Endodermal cell (in vitro differentiated cells): ENCODE data around the gene CHCHD4. TPM values are rescaled to one million over a fixed set of nuclear protein-coding genes. Genes with fewer than 3 reads are reported as not detected.

Experiments
- DNase-seq: peaks from one replicate; pipeline ENCODE4 v3.0.0-alpha.2; 2017
- H3K27ac ChIP-seq: 2 replicates; pipeline ENCODE4 v1.5.1; 2013; ENCODE audit warnings: mild to moderate bottlenecking, low read depth, low read length, moderate library complexity
- H3K27me3 ChIP-seq: 2 replicates; pipeline ENCODE4 v1.6.1; 2013; ENCODE audit warnings: mild to moderate bottlenecking, low read length, moderate library complexity; ENCODE audit not compliant: insufficient read depth, control insufficient read depth, poor library complexity, severe bottlenecking
- H3K36me3 ChIP-seq: 2 replicates; pipeline ENCODE4 v1.7.0; 2013; ENCODE audit warnings: mild to moderate bottlenecking, low read length, moderate library complexity; ENCODE audit not compliant: control insufficient read depth, insufficient read depth
- H3K4me1 ChIP-seq: one replicate; pipeline ENCODE4 v1.7.0; 2013; ENCODE audit warnings: low read length; ENCODE audit not compliant: control insufficient read depth, insufficient read depth
- H3K4me3 ChIP-seq: 2 replicates; pipeline ENCODE4 v1.5.1; 2013; ENCODE audit warnings: mild to moderate bottlenecking, low read length, moderate library complexity
- H3K9ac ChIP-seq: 2 replicates; pipeline ENCODE4 v1.6.1; 2013; ENCODE audit warnings: mild to moderate bottlenecking, low read length, moderate library complexity; ENCODE audit not compliant: poor library complexity, severe bottlenecking; ENCODE audit errors: extremely low read depth
- H3K9me3 ChIP-seq: 2 replicates; pipeline ENCODE4 v1.6.1; 2013; ENCODE audit warnings: mild to moderate bottlenecking, low read length, moderate library complexity; ENCODE audit not compliant: control insufficient read depth
- H3K27ac Mint-ChIP-seq: 2 replicates; pipeline ENCODE4 v1.8.0; 2020; ENCODE audit warnings: mixed read lengths
- H3K27me3 Mint-ChIP-seq: 2 replicates; pipeline ENCODE4 v1.8.0; 2021; ENCODE audit warnings: mild to moderate bottlenecking, mixed read lengths; ENCODE audit not compliant: insufficient read depth
- H3K36me3 Mint-ChIP-seq: 2 replicates; pipeline ENCODE4 v1.8.0; 2020; ENCODE audit warnings: low read depth, mixed read lengths
- H3K4me1 Mint-ChIP-seq: 2 replicates; pipeline ENCODE4 v1.8.0; 2020; ENCODE audit warnings: mixed read lengths
- H3K4me3 Mint-ChIP-seq: 2 replicates; pipeline ENCODE4 v1.8.0; 2020; ENCODE audit warnings: mild to moderate bottlenecking, moderate library complexity, mixed read lengths
- H3K9me3 Mint-ChIP-seq: 2 replicates; pipeline ENCODE4 v1.8.0; 2020; ENCODE audit warnings: mild to moderate bottlenecking, mixed read lengths
- CTCF ChIP-seq: fragments of 200-600 bp; sonication (generic); conservative IDR thresholded peaks from 2 replicates; pipeline ENCODE4 v1.5.0; 2021; ENCODE audit warnings: antibody characterized with exemption, mild to moderate bottlenecking
- WGBS, 2 experiments: methylation state at CpG; one replicate each; pipeline versions ENCODE4 v1.1.5 to v1.1.7; 2013; ENCODE audit warnings: missing lambda C conversion rate in 2 of 2, mixed read lengths in 1 of 2; ENCODE audit not compliant: insufficient coverage in 1 of 2, insufficient read length in 1 of 2; 5-methylcytosine and 5-hydroxymethylcytosine counted together
- total RNA-seq, 2 donors: library from RNA; stranded (reverse); fragmentation: NEBNext Ultra II Directional in 1 of 2; extraction: Animal tissue kit (Norgen Biotek cat#: 25700) in 1 of 2; gene quantifications; 2 replicates in 1 of 2; 3 replicates in 1 of 2; pipeline ENCODE4 v1.2.1, GENCODE V29; 2021

The CHCHD4 gene
- total RNA-seq, 2 donors from 2014 or later, result 16.2 to 20.5 TPM

GRCh38 chr3:14153663-14154062 lies 29.0 kb upstream of the CHCHD4 start:
- no peaks in the 10 kb centered on the region for H3K27me3 ChIP-seq
- peaks cover 11% of the 10 kb centered on the region for H3K4me1 Mint-ChIP-seq
- no peak overlapping the region for H3K4me3 ChIP-seq
- no peak overlapping the region for H3K27ac Mint-ChIP-seq
- H3K4me3 Mint-ChIP-seq, result no peak overlapping the region
- H3K9me3 Mint-ChIP-seq, result no peaks in the 10 kb centered on the region
- 96 to 97% methylated on average over 5 to 6 of the region's 6 CpGs for WGBS, 2 experiments
- H3K9me3 ChIP-seq, result no peaks in the 10 kb centered on the region
- peaks cover 69% of the 10 kb centered on the region for H3K36me3 Mint-ChIP-seq
- no peak for TF ChIP-seq CTCF
- H3K27me3 Mint-ChIP-seq, result no peaks in the 10 kb centered on the region
- H3K27ac ChIP-seq, result no peak overlapping the region
- H3K36me3 ChIP-seq, result peaks cover 61% of the 10 kb centered on the region
- peak; percentile 39 for DNase-seq
- H3K4me1 ChIP-seq, result no peaks in the 10 kb centered on the region
- H3K9ac ChIP-seq, result no peak overlapping the region

GRCh38 chr3:14152963-14153355 lies 28.3 kb upstream of the CHCHD4 start:
- peaks cover 67% of the 10 kb centered on the region for H3K36me3 Mint-ChIP-seq
- H3K9me3 ChIP-seq, result no peaks in the 10 kb centered on the region
- H3K36me3 ChIP-seq, result peaks cover 61% of the 10 kb centered on the region
- H3K27ac ChIP-seq, result no peak overlapping the region
- TF ChIP-seq CTCF, result no peak
- no peak overlapping the region for H3K9ac ChIP-seq
- no peaks in the 10 kb centered on the region for H3K27me3 ChIP-seq
- 87 to 94% methylated on average over 4 of the region's 4 CpGs for WGBS, 2 experiments
- H3K9me3 Mint-ChIP-seq, result no peaks in the 10 kb centered on the region
- H3K4me1 ChIP-seq, result no peaks in the 10 kb centered on the region
- H3K27ac Mint-ChIP-seq, result peak overlapping the region; percentile 61
- no peak overlapping the region for H3K4me3 ChIP-seq
- H3K27me3 Mint-ChIP-seq, result no peaks in the 10 kb centered on the region
- no peak for DNase-seq
- H3K4me3 Mint-ChIP-seq, result no peak overlapping the region
- H3K4me1 Mint-ChIP-seq, result peaks cover 12% of the 10 kb centered on the region

GRCh38 chr3:14152233-14152962 lies 27.7 kb upstream of the CHCHD4 start:
- Mint-ChIP-seq H3K4me1 (peaks cover 15% of the 10 kb centered on the region), H3K36me3 (peaks cover 66% of the 10 kb centered on the region), H3K27ac (peak overlapping the region; percentile 61), H3K9me3 (no peaks in the 10 kb centered on the region), H3K27me3 (no peaks in the 10 kb centered on the region), H3K4me3 (no peak overlapping the region)
- Histone ChIP-seq H3K9ac (no peak overlapping the region), H3K4me3 (no peak overlapping the region), H3K27me3 (no peaks in the 10 kb centered on the region), H3K36me3 (peaks cover 61% of the 10 kb centered on the region), H3K4me1 (no peaks in the 10 kb centered on the region), H3K9me3 (no peaks in the 10 kb centered on the region), H3K27ac (no peak overlapping the region)
- WGBS, 2 experiments, result 88 to 95% methylated on average over 7 to 11 of the region's 11 CpGs
- peak; percentile 63 for TF ChIP-seq CTCF
- DNase-seq, result peak; percentile 76
